Measurements from ENCODE around the gene CELSR1. TPM values are rescaled to one million over a fixed set of nuclear protein-coding genes. Genes with fewer than 3 reads are reported as not detected.
"Not testable (repeated sequence)": the region's sequence is repeated elsewhere in the genome, so short reads cannot be mapped to it uniquely, and the experiment has no call there.

The CELSR1 gene
- total and polyA plus RNA-seq, 8 donors, result 0.75 to 3.2 (median 1.2) TPM

DNA sequence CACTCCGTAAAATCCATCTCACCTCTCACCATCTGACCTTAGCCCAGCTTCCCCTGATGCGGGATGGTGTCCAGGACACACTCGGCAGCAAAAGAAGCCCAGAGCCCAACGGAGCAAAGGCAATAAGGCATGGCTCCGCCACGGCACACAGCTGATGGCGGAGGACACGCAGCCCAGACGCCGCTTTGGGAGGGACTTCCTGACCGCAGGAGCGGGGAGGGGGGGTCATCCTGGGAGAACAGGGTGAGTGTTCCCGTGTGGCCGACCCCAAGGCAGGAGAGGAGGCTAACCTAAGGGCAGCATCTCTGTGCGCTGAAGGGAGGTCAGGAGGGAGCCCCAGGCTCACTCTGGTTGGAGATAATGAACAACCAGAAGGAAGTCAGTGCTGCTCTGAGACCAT is 130.6 kb downstream of the CELSR1 start:
- DNase-seq (no peak), FAIRE-seq (no peak), ATAC-seq (no peak)
- TF ChIP-seq, protein P1, sequence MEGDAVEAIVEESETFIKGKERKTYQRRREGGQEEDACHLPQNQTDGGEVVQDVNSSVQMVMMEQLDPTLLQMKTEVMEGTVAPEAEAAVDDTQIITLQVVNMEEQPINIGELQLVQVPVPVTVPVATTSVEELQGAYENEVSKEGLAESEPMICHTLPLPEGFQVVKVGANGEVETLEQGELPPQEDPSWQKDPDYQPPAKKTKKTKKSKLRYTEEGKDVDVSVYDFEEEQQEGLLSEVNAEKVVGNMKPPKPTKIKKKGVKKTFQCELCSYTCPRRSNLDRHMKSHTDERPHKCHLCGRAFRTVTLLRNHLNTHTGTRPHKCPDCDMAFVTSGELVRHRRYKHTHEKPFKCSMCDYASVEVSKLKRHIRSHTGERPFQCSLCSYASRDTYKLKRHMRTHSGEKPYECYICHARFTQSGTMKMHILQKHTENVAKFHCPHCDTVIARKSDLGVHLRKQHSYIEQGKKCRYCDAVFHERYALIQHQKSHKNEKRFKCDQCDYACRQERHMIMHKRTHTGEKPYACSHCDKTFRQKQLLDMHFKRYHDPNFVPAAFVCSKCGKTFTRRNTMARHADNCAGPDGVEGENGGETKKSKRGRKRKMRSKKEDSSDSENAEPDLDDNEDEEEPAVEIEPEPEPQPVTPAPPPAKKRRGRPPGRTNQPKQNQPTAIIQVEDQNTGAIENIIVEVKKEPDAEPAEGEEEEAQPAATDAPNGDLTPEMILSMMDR (IDR thresholded peaks at IDR 0.05), result no peak
- Histone ChIP-seq H3K4me1 (no peaks in the 10 kb centered on the region), H3K36me3 (no peaks in the 10 kb centered on the region), H3K27ac (no peak overlapping the region), H3K27me3 (no peaks in the 10 kb centered on the region), H3K4me3 (no peak overlapping the region), H3K9me3 (no peaks in the 10 kb centered on the region)
- 79 to 85% methylated on average over 15 of the region's 15 CpGs for WGBS, 2 donors
- intact Hi-C loops (cut with DNase I), result no loop called here

DNA sequence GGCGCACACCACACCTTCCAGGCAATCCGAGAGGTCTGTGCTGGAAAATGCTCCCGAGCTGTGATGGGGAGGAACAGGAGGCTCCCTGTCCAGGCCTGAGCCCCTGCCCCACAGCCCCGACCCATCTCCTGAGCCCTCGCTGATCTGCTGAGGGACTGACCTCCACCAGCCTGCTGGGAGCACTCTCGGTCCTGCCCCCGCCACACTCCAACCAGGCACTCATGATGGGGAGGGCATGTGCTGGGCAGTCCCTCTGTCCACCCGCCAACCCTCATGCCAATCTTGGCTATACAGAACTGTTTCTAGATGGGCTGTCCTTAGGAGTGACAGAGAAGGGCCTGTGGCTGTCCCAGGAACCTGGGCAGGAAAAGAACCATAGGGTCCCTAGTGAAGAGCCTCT is 131.1 kb downstream of the CELSR1 start:
- no peak for ATAC-seq
- Histone ChIP-seq H3K4me1 (no peaks in the 10 kb centered on the region), H3K36me3 (no peaks in the 10 kb centered on the region), H3K27me3 (no peaks in the 10 kb centered on the region), H3K9me3 (no peaks in the 10 kb centered on the region), H3K27ac (no peak overlapping the region), H3K4me3 (no peak overlapping the region)
- 87 to 88% methylated on average over 8 of the region's 8 CpGs for WGBS, 2 donors
- intact Hi-C loops (cut with DNase I), result no loop called here
- FAIRE-seq, result no peak
- TF ChIP-seq, protein P1 (IDR thresholded peaks at IDR 0.05), result no peak
- DNase-seq, result no peak

DNA sequence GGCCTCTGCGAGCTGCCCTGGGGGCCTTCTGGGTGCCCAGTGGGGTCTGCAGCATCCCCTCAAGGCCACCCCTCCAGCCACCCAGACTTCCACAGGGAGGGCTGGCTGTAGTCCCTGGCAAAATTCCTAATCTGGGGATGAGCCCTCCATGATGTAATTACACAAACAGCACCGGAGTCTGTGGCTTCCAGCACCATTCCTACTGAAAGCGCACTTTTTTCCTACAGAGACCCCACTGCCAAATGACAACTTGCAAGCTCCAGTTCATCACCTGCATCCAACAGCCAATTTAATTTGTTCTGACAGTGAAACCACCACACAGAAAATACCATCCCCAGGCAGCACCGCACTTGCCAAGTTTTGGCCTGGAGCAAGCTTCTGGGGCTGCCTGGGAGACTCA is 131.5 kb downstream of the CELSR1 start:
- TF ChIP-seq, protein P1 (IDR thresholded peaks at IDR 0.05), result no peak
- H3K27me3 ChIP-seq, result no peaks in the 10 kb centered on the region
- WGBS, 2 donors, result 86 to 87% methylated on average over 4 of the region's 4 CpGs
- H3K27ac ChIP-seq, result no peak overlapping the region
- intact Hi-C loops (cut with DNase I), result no loop called here
- FAIRE-seq (no peak), ATAC-seq (no peak), DNase-seq (no peak)
- no peak overlapping the region for H3K4me3 ChIP-seq
- H3K4me1 ChIP-seq, result no peaks in the 10 kb centered on the region
- H3K36me3 ChIP-seq, result no peaks in the 10 kb centered on the region
- H3K9me3 ChIP-seq, result no peaks in the 10 kb centered on the region

DNA sequence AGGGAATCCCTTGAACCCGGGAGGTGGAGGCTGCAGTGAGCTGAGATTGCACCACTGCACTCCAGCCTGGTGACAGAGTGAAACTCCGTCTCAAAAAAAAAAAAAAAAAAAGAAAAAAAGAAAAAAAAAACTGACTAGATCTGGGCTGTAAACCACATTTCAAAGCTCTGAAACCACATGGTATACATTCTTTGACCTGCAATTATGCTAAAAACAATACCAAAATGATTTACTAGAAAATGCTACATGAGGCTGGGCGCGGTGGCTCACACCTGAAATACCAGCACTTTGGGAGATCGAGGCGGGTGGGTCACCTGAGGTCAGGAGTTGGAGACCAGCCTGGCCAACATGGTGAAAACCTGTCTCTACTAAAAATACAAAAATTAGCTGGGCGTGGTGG is 133.5 kb downstream of the CELSR1 start:
- H3K36me3 ChIP-seq; H3K4me1 ChIP-seq; H3K9me3 ChIP-seq; H3K27ac ChIP-seq; H3K27me3 ChIP-seq; intact Hi-C loops (cut with DNase I); ATAC-seq; FAIRE-seq; H3K4me3 ChIP-seq: not testable (repeated sequence)
- DNase-seq, result peak in 1 of 6 donors; percentile 8
- 90 to 94% methylated on average over 6 to 7 of the region's 7 CpGs for WGBS, 2 donors

DNA sequence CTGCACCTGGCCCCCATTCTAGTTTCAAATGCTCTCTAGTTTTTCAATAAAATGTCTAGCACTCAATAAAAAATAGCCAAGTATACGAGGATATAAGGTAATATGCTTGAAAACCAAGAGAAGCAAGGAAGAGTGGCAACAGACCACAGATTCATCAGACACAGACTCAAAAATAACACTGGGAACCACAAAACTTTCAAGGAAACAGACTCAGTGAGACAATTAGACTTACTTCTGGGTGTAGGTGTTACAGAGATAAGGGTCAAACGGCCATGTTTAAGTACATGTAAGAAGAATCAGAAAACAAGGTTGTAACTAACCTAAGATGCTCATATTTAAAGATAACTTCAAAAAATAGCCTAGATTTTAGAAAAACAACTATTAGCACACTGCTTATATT is 134.9 kb downstream of the CELSR1 start:
- intact Hi-C loops (cut with DNase I), result no loop called here
- H3K4me1 ChIP-seq, result no peaks in the 10 kb centered on the region
- no peak for FAIRE-seq

More for the DNA sequence above, 134.9 kb downstream of the CELSR1 start:
- DNase-seq, result no peak
- Histone ChIP-seq H3K4me3 (no peak overlapping the region), H3K36me3 (no peaks in the 10 kb centered on the region), H3K27me3 (no peaks in the 10 kb centered on the region), H3K9me3 (no peaks in the 10 kb centered on the region), H3K27ac (no peak overlapping the region)
- TF ChIP-seq, protein P1 (IDR thresholded peaks at IDR 0.05), result no peak
- no peak for ATAC-seq
- WGBS, 2 donors, result 64 to 75% methylated on average over 2 of the region's 2 CpGs

Measured in pancreas (tissue), 10 donors.